ENCODE data around the gene EVPL.

The EVPL gene

GRCh38 chr17:76008208-76008607, 18.9 kb downstream of the EVPL start:
- no peak overlapping the region for H2BK5ac ChIP-seq (ENCODE audit: low read depth, low read length, poor library complexity, severe bottlenecking)
- H3K36me3 ChIP-seq (ENCODE audit: control insufficient read depth in 1 of 2, insufficient read depth in 2 of 2, low read depth in 1 of 2, low read length in 2 of 2) = peaks cover 0 to 27% of the 10 kb centered on the region in 2 experiments
- no peak overlapping the region for H2BK15ac ChIP-seq (ENCODE audit: low read depth, poor library complexity, severe bottlenecking)
- no peak overlapping the region for H3K27ac ChIP-seq (ENCODE audit: low read length, poor library complexity, severe bottlenecking)
- H2BK12ac ChIP-seq (ENCODE audit: low read length in 2 of 2) = no peak overlapping the region
- no peak overlapping the region for H3K18ac ChIP-seq (ENCODE audit: low read depth in 1 of 2, low read length in 2 of 2)
- H3K14ac ChIP-seq (ENCODE audit: low read length in 2 of 2) = no peak overlapping the region
- no peak overlapping the region for H3K23ac ChIP-seq (ENCODE audit: low read length in 2 of 2)
- H3K27me3 ChIP-seq (ENCODE audit: control insufficient read depth in 1 of 2, insufficient read depth in 1 of 2, low read length in 2 of 2) = peaks cover 0 to 22% of the 10 kb centered on the region in 2 experiments
- WGBS = 95% methylated on average over 36 of the region's 36 CpGs
- H3K4me1 ChIP-seq (ENCODE audit: control insufficient read depth, insufficient read depth, low read depth, low read length) = peaks cover 14% of the 10 kb centered on the region
- H4K8ac ChIP-seq (ENCODE audit: low read length) = no peak overlapping the region
- no peak overlapping the region for H4K91ac ChIP-seq (ENCODE audit: low read length)
- H3K4ac ChIP-seq (ENCODE audit: low read depth in 1 of 2, low read length in 2 of 2) = peak overlapping the region in 1 of 2 experiments; percentile 9
- H3K9ac ChIP-seq (ENCODE audit: low read length) = no peak overlapping the region
- H2BK120ac ChIP-seq (ENCODE audit: low read depth, low read length) = no peak overlapping the region
- no peaks in the 10 kb centered on the region for H3K9me3 ChIP-seq (ENCODE audit: control insufficient read depth, low read length)
- H3K79me1 ChIP-seq (replicated peaks; ENCODE audit: low read length, poor library complexity, severe bottlenecking) = no peaks in the 10 kb centered on the region
- H2AFZ ChIP-seq (ENCODE audit: low read depth, low read length) = no peak overlapping the region
- no peak for DNase-seq
- no peak overlapping the region for H2AK5ac ChIP-seq (ENCODE audit: low read length, severe bottlenecking)
- no peak overlapping the region for H3K4me2 ChIP-seq (ENCODE audit: low read length, poor library complexity, severe bottlenecking)
- no peak overlapping the region for H3K4me3 ChIP-seq (ENCODE audit: insufficient read depth in 1 of 2, low read depth in 1 of 2, low read length in 2 of 2)

- Histone ChIP-seq H3K4me2 (ENCODE audit: low read length, poor library complexity, severe bottlenecking) (no peak overlapping the region), H4K91ac (ENCODE audit: low read length) (no peak overlapping the region), H3K14ac (ENCODE audit: low read length in 2 of 2) (no peak overlapping the region), H3K9ac (ENCODE audit: low read length) (no peak overlapping the region), H2AFZ (ENCODE audit: low read depth, low read length) (no peak overlapping the region), H2AK5ac (ENCODE audit: low read length, severe bottlenecking) (no peak overlapping the region), H4K8ac (ENCODE audit: low read length) (no peak overlapping the region), H2BK120ac (ENCODE audit: low read depth, low read length) (no peak overlapping the region), H2BK15ac (ENCODE audit: low read depth, poor library complexity, severe bottlenecking) (no peak overlapping the region), H3K4ac (ENCODE audit: low read depth in 1 of 2, low read length in 2 of 2) (no peak overlapping the region), H3K27me3 (ENCODE audit: control insufficient read depth in 1 of 2, insufficient read depth in 1 of 2, low read length in 2 of 2) (peaks cover 0 to 18% of the 10 kb centered on the region in 2 experiments), H3K23ac (ENCODE audit: low read length in 2 of 2) (no peak overlapping the region), H2BK12ac (ENCODE audit: low read length in 2 of 2) (no peak overlapping the region), H2BK5ac (ENCODE audit: low read depth, low read length, poor library complexity, severe bottlenecking) (no peak overlapping the region), H3K4me3 (ENCODE audit: insufficient read depth in 1 of 2, low read depth in 1 of 2, low read length in 2 of 2) (no peak overlapping the region), H3K4me1 (ENCODE audit: control insufficient read depth, insufficient read depth, low read depth, low read length) (peaks cover 14% of the 10 kb centered on the region), H3K27ac (ENCODE audit: low read length, poor library complexity, severe bottlenecking) (no peak overlapping the region), H3K9me3 (ENCODE audit: control insufficient read depth, low read length) (no peaks in the 10 kb centered on the region), H3K18ac (ENCODE audit: low read depth in 1 of 2, low read length in 2 of 2) (no peak overlapping the region), H3K79me1 (replicated peaks; ENCODE audit: low read length, poor library complexity, severe bottlenecking) (no peaks in the 10 kb centered on the region), H3K36me3 (ENCODE audit: control insufficient read depth in 1 of 2, insufficient read depth in 2 of 2, low read depth in 1 of 2, low read length in 2 of 2) (peaks cover 0 to 29% of the 10 kb centered on the region in 2 experiments)
- DNase-seq = no peak
- WGBS = 89% methylated on average over 16 of the region's 16 CpGs
Measured at GRCh38 chr17:76007850-76008165, 19.3 kb downstream of the EVPL start.

- Histone ChIP-seq H3K18ac (ENCODE audit: low read depth in 1 of 2, low read length in 2 of 2) (no peak overlapping the region), H3K4ac (ENCODE audit: low read depth in 1 of 2, low read length in 2 of 2) (no peak overlapping the region), H2BK12ac (ENCODE audit: low read length in 2 of 2) (no peak overlapping the region), H3K4me3 (ENCODE audit: insufficient read depth in 1 of 2, low read depth in 1 of 2, low read length in 2 of 2) (no peak overlapping the region), H2AFZ (ENCODE audit: low read depth, low read length) (no peak overlapping the region), H3K79me1 (replicated peaks; ENCODE audit: low read length, poor library complexity, severe bottlenecking) (no peaks in the 10 kb centered on the region), H3K36me3 (ENCODE audit: control insufficient read depth in 1 of 2, insufficient read depth in 2 of 2, low read depth in 1 of 2, low read length in 2 of 2) (peaks cover 0 to 33% of the 10 kb centered on the region in 2 experiments), H3K14ac (ENCODE audit: low read length in 2 of 2) (no peak overlapping the region), H2AK5ac (ENCODE audit: low read length, severe bottlenecking) (no peak overlapping the region), H3K4me2 (ENCODE audit: low read length, poor library complexity, severe bottlenecking) (no peak overlapping the region), H2BK15ac (ENCODE audit: low read depth, poor library complexity, severe bottlenecking) (no peak overlapping the region), H3K27me3 (ENCODE audit: control insufficient read depth in 1 of 2, insufficient read depth in 1 of 2, low read length in 2 of 2) (peaks cover 0 to 18% of the 10 kb centered on the region in 2 experiments), H3K4me1 (ENCODE audit: control insufficient read depth, insufficient read depth, low read depth, low read length) (peaks cover 14% of the 10 kb centered on the region), H4K8ac (ENCODE audit: low read length) (no peak overlapping the region), H3K27ac (ENCODE audit: low read length, poor library complexity, severe bottlenecking) (no peak overlapping the region), H2BK120ac (ENCODE audit: low read depth, low read length) (no peak overlapping the region), H3K9ac (ENCODE audit: low read length) (no peak overlapping the region), H4K91ac (ENCODE audit: low read length) (no peak overlapping the region), H3K9me3 (ENCODE audit: control insufficient read depth, low read length) (no peaks in the 10 kb centered on the region), H3K23ac (ENCODE audit: low read length in 2 of 2) (no peak overlapping the region), H2BK5ac (ENCODE audit: low read depth, low read length, poor library complexity, severe bottlenecking) (no peak overlapping the region)
- 94% methylated on average over 39 of the region's 39 CpGs for WGBS
- no peak for DNase-seq
Measured at GRCh38 chr17:76007131-76007849, 19.8 kb downstream of the EVPL start.

DNA sequence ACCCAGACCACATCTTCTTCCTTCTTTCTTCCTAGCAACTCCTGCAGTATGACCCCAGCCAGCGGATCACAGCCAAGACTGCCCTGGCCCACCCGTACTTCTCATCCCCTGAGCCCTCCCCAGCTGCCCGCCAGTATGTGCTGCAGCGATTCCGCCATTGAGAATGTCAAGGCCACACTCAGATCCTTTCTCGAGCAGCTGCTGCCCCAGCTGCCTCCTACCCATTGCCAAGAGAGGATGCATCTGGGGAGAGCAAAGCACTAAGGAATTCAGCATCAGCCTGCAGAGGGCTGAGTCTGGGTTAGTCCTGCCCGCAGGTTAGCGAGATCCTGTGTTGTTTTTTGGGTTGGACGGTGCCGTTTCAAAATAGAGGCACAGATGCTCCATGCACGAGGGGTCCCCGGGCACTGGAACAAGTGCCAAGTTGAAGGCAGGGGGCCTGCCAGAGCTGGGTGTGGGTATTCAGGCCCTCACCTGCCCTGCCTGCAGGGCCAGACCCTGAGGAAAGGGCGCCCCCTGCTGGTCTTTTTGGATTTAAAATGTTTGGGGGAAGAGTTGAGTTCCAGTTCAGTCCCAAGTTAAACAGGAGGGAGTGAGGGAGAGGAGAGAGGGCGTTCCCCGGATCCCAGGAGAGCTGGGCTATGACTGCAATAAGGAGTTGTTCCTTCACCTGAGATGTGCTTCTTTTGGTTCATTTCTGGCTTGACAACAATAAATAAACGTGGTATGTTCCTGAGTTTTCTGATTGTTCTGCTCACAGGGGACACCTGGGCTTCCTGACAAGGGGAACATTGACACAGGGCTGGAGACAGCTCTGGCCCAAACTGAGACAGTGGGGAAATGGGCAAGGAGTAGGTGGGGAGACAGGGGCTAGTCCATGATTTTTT, 21.6 kb downstream of the EVPL start:
- Histone ChIP-seq H2BK120ac (ENCODE audit: low read depth, low read length) (no peak overlapping the region), H3K4me1 (ENCODE audit: control insufficient read depth, insufficient read depth, low read depth, low read length) (peaks cover 14% of the 10 kb centered on the region), H3K9ac (ENCODE audit: low read length) (peak overlapping the region; percentile 24), H3K4me2 (ENCODE audit: low read length, poor library complexity, severe bottlenecking) (no peak overlapping the region), H3K18ac (ENCODE audit: low read depth in 1 of 2, low read length in 2 of 2) (no peak overlapping the region), H2BK5ac (ENCODE audit: low read depth, low read length, poor library complexity, severe bottlenecking) (no peak overlapping the region), H3K79me1 (replicated peaks; ENCODE audit: low read length, poor library complexity, severe bottlenecking) (no peaks in the 10 kb centered on the region), H3K4me3 (ENCODE audit: insufficient read depth in 1 of 2, low read depth in 1 of 2, low read length in 2 of 2) (no peak overlapping the region), H3K14ac (ENCODE audit: low read length in 2 of 2) (no peak overlapping the region), H3K27me3 (ENCODE audit: control insufficient read depth in 1 of 2, insufficient read depth in 1 of 2, low read length in 2 of 2) (peaks cover 0 to 11% of the 10 kb centered on the region in 2 experiments), H2BK12ac (ENCODE audit: low read length in 2 of 2) (no peak overlapping the region), H3K9me3 (ENCODE audit: control insufficient read depth, low read length) (no peaks in the 10 kb centered on the region), H2AFZ (ENCODE audit: low read depth, low read length) (no peak overlapping the region), H4K91ac (ENCODE audit: low read length) (peak overlapping the region; percentile 69), H4K8ac (ENCODE audit: low read length) (peak overlapping the region; percentile 19), H2BK15ac (ENCODE audit: low read depth, poor library complexity, severe bottlenecking) (no peak overlapping the region), H3K23ac (ENCODE audit: low read length in 2 of 2) (no peak overlapping the region), H3K4ac (ENCODE audit: low read depth in 1 of 2, low read length in 2 of 2) (no peak overlapping the region), H2AK5ac (ENCODE audit: low read length, severe bottlenecking) (no peak overlapping the region), H3K27ac (ENCODE audit: low read length, poor library complexity, severe bottlenecking) (peak overlapping the region; percentile 54), H3K36me3 (ENCODE audit: control insufficient read depth in 1 of 2, insufficient read depth in 2 of 2, low read depth in 1 of 2, low read length in 2 of 2) (peaks cover 0 to 51% of the 10 kb centered on the region in 2 experiments)
- WGBS = 77% methylated on average over 16 of the region's 16 CpGs
- peak; percentile 64 for DNase-seq

Measured in mesenchymal stem cell (in vitro differentiated cells and primary cell).